ENCODE results near the gene PALLD.

DNA sequence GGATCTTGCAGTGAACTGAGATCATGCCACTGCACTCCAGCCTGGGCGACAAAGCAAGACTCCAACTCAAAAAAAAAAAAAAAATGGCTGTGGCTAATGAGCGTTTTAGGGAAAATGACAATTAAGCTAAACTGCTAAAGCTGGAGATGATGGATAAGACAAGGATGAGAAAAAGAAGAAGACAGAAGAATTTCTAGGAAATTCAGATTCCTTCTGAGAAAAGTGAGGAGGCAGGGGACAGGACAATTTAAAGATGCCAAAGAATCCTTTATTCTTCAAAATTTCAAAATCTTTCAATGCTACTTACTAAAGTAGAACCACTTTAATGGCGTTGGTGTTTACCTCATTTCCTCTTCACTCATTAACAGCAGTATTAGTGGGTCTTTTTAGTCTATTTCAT is 7.7 kb downstream of the PALLD start:
- TF ChIP-seq, protein P1, sequence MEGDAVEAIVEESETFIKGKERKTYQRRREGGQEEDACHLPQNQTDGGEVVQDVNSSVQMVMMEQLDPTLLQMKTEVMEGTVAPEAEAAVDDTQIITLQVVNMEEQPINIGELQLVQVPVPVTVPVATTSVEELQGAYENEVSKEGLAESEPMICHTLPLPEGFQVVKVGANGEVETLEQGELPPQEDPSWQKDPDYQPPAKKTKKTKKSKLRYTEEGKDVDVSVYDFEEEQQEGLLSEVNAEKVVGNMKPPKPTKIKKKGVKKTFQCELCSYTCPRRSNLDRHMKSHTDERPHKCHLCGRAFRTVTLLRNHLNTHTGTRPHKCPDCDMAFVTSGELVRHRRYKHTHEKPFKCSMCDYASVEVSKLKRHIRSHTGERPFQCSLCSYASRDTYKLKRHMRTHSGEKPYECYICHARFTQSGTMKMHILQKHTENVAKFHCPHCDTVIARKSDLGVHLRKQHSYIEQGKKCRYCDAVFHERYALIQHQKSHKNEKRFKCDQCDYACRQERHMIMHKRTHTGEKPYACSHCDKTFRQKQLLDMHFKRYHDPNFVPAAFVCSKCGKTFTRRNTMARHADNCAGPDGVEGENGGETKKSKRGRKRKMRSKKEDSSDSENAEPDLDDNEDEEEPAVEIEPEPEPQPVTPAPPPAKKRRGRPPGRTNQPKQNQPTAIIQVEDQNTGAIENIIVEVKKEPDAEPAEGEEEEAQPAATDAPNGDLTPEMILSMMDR (IDR thresholded peaks at IDR 0.05; ENCODE audit: poor library complexity, severe bottlenecking): no peak
- TF ChIP-seq EZH2 (IDR thresholded peaks at IDR 0.05; ENCODE audit: borderline replicate concordance, insufficient read depth, low read length, poor library complexity, severe bottlenecking) (no peak), MXI1 (conservative IDR thresholded peaks at IDR 0.05; ENCODE audit: poor library complexity, severe bottlenecking) (no peak), SMC3 (conservative IDR thresholded peaks at IDR 0.05; ENCODE audit: poor library complexity) (no peak), RAD21 (conservative IDR thresholded peaks at IDR 0.05) (no peak)
